Cardiac fibroblast (primary cell): ENCODE data around the gene PRDX5.

Experiments
- DNase-seq, 2 donors: peaks; one replicate each; pipeline versions ENCODE4 v3.0.0 to v3.0.0-alpha.2; 2010; ENCODE audit warnings: low read depth in 2 of 2
- H3K4me3 ChIP-seq, 2 donors: replicated peaks in 1 of 2; 1 replicate in 1 of 2; 2 replicates in 1 of 2; pipeline ENCODE4 v1.5.1; 2011; ENCODE audit warnings: low read depth in 2 of 2, low read length in 2 of 2, mild to moderate bottlenecking in 2 of 2, moderate library complexity in 1 of 2
- TF ChIP-seq, protein P1 (sequence below): IDR thresholded peaks from one replicate; pipeline ENCODE4 v1.5.1; 2011; ENCODE audit warnings: low read depth, mild to moderate bottlenecking, low read length, inconsistent platforms

Gene PRDX5

DNA sequence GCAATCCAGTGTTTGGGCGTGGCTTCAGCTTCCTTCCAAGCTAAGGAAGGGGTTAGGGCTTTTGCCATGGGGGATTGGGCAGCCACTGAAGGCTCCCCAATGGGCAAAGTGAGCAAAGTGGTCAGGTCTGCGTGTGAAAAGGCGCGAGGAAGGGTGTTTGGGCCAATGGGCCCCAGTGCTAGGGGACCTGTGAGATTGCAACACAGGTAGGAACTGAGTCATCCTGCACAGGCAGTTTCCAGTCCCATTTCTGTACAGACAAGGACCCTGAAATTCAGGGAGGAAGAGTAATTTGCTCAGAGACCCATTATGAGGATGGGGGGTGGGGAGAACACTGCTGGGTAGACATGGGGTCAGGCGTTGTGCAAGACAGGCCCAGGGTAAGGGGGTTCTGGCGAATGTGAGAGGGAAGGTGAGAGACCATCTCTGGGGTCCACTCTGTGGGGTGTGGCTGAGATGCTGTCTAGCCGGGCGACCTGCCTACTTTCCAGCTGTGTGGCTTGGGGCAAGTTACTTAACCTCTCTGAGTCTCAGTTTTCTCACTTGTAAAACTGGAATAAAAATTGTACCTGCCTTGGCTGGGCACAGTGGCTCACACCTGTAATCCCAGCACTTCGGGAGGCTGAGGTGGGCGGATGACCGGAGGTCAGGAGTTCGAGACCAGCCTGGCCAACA is 29.4 kb downstream of the PRDX5 start:
- peak in 1 of 2 donors; percentile 31 for DNase-seq
- TF ChIP-seq, protein P1, sequence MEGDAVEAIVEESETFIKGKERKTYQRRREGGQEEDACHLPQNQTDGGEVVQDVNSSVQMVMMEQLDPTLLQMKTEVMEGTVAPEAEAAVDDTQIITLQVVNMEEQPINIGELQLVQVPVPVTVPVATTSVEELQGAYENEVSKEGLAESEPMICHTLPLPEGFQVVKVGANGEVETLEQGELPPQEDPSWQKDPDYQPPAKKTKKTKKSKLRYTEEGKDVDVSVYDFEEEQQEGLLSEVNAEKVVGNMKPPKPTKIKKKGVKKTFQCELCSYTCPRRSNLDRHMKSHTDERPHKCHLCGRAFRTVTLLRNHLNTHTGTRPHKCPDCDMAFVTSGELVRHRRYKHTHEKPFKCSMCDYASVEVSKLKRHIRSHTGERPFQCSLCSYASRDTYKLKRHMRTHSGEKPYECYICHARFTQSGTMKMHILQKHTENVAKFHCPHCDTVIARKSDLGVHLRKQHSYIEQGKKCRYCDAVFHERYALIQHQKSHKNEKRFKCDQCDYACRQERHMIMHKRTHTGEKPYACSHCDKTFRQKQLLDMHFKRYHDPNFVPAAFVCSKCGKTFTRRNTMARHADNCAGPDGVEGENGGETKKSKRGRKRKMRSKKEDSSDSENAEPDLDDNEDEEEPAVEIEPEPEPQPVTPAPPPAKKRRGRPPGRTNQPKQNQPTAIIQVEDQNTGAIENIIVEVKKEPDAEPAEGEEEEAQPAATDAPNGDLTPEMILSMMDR, result no peak
- H3K4me3 ChIP-seq, result no peak overlapping the region

DNA sequence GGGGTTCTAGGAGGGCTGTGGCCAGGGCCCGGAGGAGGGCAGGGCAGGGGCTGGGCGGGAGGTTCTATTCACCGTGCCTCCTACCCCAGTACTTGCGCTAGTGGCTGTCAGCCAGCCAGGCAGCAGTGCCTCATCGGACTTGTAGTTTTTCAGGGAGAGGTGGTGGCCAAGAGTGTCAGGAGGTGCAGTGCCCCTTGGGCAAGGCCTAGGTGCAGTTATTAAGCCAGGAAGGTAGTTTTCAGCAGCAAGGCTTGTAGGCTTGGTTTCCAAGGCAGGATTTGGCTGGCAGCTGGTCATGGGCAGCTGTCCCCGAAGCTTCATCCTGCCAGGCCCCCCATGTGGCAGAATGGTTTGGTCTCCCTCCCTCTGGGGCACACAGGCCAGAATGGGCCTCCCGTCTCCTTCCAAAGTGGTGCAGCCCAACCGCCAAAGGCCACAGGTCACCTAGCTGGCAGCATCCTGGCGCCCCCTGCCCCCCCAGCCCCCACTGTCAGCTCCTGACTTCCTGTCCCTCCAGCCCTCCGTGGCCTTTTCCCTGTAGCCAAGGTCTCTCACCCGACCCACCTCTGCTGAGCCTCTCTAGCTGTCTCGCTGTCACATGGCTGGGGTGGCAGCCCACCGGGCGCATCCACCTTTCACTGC is 30.6 kb downstream of the PRDX5 start:
- TF ChIP-seq, protein P1, result no peak
- no peak overlapping the region for H3K4me3 ChIP-seq
- DNase-seq, result no peak

DNA sequence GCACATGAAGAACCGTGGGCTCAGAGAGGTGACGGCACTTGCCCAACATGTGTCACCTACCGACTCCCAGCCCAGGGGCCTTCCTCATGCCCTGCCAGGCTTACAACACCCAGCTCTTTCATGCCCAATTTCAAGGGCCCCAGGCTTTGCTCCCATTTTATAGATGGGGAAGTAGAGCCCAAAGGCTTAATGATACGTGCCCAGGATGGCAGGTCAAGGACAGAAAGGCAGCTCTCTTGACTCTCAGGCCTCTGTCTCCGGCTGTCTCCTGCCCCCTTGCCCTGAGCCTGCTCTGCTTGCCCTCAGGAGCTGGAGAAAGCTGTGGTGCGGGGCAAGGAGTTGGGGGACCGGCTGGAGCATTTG is 31.1 kb downstream of the PRDX5 start:
- H3K4me3 ChIP-seq, result no peak overlapping the region
- TF ChIP-seq, protein P1, result no peak
- DNase-seq, result no peak

DNA sequence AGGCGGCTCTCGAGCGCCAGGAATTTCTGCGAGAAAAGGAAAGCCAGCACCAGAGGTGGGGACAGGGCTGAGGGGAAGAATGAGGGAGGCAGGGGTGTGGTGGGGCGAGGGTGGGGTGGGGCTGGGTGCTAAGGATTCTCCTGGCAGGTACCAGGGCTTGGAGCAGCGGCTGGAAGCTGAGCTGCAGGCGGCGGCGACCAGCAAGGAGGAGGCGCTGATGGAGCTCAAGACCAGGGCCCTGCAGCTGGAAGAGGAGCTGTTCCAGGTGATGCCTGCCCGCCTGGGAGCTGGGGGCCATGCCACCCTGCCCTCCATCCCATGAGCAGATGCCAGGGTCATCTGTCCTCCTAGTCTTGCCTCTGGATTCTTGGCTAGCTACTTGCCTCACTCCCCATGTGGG is 31.5 kb downstream of the PRDX5 start:
- DNase-seq, result no peak
- no peak overlapping the region for H3K4me3 ChIP-seq
- TF ChIP-seq, protein P1, result no peak

DNA sequence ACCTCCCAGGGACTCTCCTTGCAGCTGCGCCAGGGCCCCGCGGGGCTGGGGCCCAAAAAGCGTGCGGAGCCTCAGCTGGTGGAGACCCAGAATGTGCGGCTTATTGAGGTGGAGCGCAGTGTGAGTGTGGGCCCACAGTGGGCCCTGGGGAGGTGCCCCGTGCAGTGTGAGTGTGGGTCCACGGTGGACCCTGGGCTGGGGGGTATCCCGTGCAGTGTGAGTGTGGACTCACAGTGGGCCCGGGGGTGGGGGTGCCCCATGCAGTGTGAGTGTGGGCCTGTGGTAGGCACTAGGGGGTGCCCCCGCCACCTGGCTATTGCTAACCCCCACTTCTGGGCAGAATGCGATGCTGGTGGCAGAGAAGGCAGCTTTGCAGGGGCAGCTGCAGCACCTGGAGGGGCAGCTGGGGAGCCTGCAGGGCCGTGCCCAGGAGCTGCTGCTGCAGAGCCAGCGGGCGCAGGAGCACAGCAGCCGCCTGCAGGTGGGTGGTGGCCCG is 33.3 kb downstream of the PRDX5 start:
- no peak overlapping the region for H3K4me3 ChIP-seq
- TF ChIP-seq, protein P1, result no peak
- no peak for DNase-seq

DNA sequence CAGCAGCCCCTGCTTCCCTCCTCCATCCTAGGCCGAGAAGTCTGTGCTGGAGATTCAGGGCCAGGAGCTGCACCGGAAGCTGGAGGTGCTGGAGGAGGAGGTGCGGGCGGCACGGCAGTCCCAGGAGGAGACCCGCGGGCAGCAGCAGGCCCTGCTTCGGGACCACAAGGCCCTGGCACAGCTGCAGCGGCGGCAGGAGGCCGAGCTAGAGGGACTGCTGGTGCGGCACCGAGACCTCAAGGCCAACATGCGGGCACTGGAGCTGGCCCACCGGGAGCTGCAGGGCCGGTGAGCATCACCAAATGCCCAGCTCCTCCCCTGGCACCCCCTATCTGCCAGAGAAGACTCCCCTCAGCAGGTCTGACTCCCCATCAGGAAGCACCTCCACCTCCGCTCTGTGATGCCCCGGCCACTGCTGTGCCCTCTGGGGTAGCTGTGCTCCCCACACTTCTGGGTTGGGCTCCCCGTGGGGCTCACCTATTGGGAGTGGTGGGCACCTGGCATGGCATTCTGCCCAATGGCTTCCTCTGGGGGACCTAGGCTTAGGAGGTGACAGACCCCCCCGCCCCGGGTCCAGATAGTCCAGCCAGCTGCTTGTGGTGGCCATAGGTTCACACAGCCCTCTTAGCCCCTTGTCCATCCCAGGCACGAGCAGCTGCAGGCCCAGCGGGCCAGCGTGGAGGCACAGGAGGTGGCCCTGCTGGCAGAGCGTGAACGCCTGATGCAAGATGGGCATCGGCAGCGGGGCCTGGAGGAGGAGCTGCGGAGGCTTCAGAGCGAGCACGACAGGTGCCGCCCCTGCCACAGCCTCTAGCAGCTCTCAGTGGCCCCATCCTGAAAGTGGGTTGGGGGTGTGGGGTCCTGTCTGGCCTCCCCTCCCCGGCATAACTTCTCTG is 34.4 kb downstream of the PRDX5 start:
- TF ChIP-seq, protein P1, result no peak
- DNase-seq, result no peak
- H3K4me3 ChIP-seq, result no peak overlapping the region
